Heart right ventricle (tissue), 16 donors: ENCODE results near the gene DSG2. TPM values are rescaled to one million over a fixed set of nuclear protein-coding genes. Genes with fewer than 3 reads are reported as not detected.

Experiments
- ATAC-seq, 8 donors: fragments of 200-7000 bp; cut with Tn5 transposase; one replicate each; pipeline ENCODE4 v1.9.1; 2020; ENCODE audit warnings: mild to moderate bottlenecking in 8 of 8, moderate library complexity in 8 of 8, moderate number of reproducible peaks in 1 of 8
- DNase-seq, 2 donors: peaks; one replicate each; pipeline ENCODE4 v3.0.0-alpha.2; 2020
- H3K27ac ChIP-seq, 10 donors: fragments of 200-600 bp; sonication (generic) in 2 of 10; one replicate each; pipeline versions ENCODE4 v1.5.0 to v1.8.0; 2020 to 2022; ENCODE audit warnings: mild to moderate bottlenecking in 3 of 10
- H3K27me3 ChIP-seq, 7 donors: fragments of 200-600 bp; one replicate each; pipeline ENCODE4 v1.8.0; 2021 to 2022; ENCODE audit warnings: mild to moderate bottlenecking in 2 of 7
- H3K36me3 ChIP-seq, 9 donors: fragments of 200-600 bp; sonication (generic) in 1 of 9; one replicate each; pipeline versions ENCODE4 v1.5.0 to v1.8.0; 2020 to 2022; ENCODE audit warnings: mild to moderate bottlenecking in 2 of 9
- H3K4me1 ChIP-seq, 9 donors: fragments of 200-600 bp; sonication (generic) in 1 of 9; one replicate each; pipeline versions ENCODE4 v1.5.0 to v1.8.0; 2020 to 2022; ENCODE audit warnings: mild to moderate bottlenecking in 4 of 9
- H3K4me3 ChIP-seq, 10 donors: fragments of 200-600 bp; sonication (generic) in 2 of 10; one replicate each; pipeline versions ENCODE4 v1.5.0 to v1.8.0; 2020 to 2022; ENCODE audit warnings: mild to moderate bottlenecking in 7 of 10, moderate library complexity in 2 of 10
- H3K9me3 ChIP-seq, 11 donors: fragments of 200-600 bp in 10 of 11; sonication (generic) in 2 of 11; one replicate each; pipeline versions ENCODE4 v1.5.0 to v1.8.0; 2013 to 2022; ENCODE audit warnings: mild to moderate bottlenecking in 2 of 11, control low read depth in 1 of 11, moderate library complexity in 1 of 11
- CTCF ChIP-seq, 9 donors: fragments of 200-600 bp; sonication (generic) in 2 of 9; IDR thresholded peaks; one replicate each; pipeline versions ENCODE4 v1.5.0 to v1.8.0; 2021 to 2022; ENCODE audit warnings: antibody characterized with exemption in 9 of 9, mild to moderate bottlenecking in 5 of 9, moderate library complexity in 1 of 9
- WGBS, 2 donors: extraction: QIAGEN DNeasy Blood & Tissue Kit; methylation state at CpG; one replicate each; pipeline ENCODE4 v1.1.7; 2013; ENCODE audit warnings: inconsistent platforms in 1 of 2; 5-methylcytosine and 5-hydroxymethylcytosine counted together
- intact Hi-C, 10 donors: fragments of 100-400 bp; cut with DNase I; formaldehyde crosslinking; loops; one replicate each; pipeline versions ENCODE4 v1.11.1 to v1.14.2; 2022
- polyA plus RNA-seq, 2 donors: library from polyadenylated mRNA; stranded (reverse); fragments of 200-250 nt; gene quantifications; one replicate each; pipeline ENCODE4 v1.2.3, GENCODE V29; 2013
- total RNA-seq, 10 donors: library from RNA; stranded (reverse); fragmentation: NEBNext Ultra II Directional in 3 of 10; extraction: Animal tissue kit (Norgen Biotek cat#: 25700) in 3 of 10; gene quantifications; one replicate each; pipeline versions ENCODE4 v1.2.1 to v1.2.4, GENCODE V29; 2021 to 2023
- donor health status: Arrhythmogenic right ventricular cardiomyopathy.
- donor health status: ischemic (EF 13 %, LVEDD 7.1; RV severe dilation, severe dysfunction).
- donor health status: healthy with polysubstance abuse.
- donor health status: DM: no; HTN: yes; CAD: no.
- donor health status: DM: no; HTN: no; CAD: no.
- donor health status: ischemic (EF 25% LVEDD 6.9; RV normal size, moderate dysfunction).
- donor health status: ischemic (EF 25% LVEDD 5.7; RV mildly dilated, moderate dysfunction).
- donor health status: healthy.
- donor health status: DM: yes; HTN: yes; CAD: no.
- donor health status: Ischemic cardiomyopathy.
- donor health status: ischemic (EF 35%, LVEDD 5.7; RV mildly dilated, moderate dysfunction).
- donor health status: nonischemic (EF 11% LVEDD 7.7; RV severe dilation, severe dysfunction).
- donor health status: DM: yes; HTN: yes; CAD: no.
- donor health status: PGD.
- donor health status: ischemic (EF 29% LVEDD 5.4; RV normal size, mild dysfunction).
- donor health status: nonischemic (EF 23%, LVEDD 6.1; RV moderate dilation, normal function).

Gene DSG2
- total and polyA plus RNA-seq, 12 donors, result 7.6 to 53.8 (median 39.9) TPM

GRCh38 chr18:31581498-31582197 is 83.7 kb downstream of the DSG2 start:
- H3K36me3 ChIP-seq, result no peaks in the 10 kb centered on the region
- no peak for TF ChIP-seq CTCF (IDR thresholded peaks at IDR 0.05)
- WGBS, 2 donors, result 43 to 45% methylated on average over 4 of the region's 4 CpGs
- no peak overlapping the region for H3K27ac ChIP-seq
- ATAC-seq, result peak in 1 of 8 donors; percentile 2
- H3K4me3 ChIP-seq, result no peak overlapping the region
- no peak for DNase-seq
- intact Hi-C loops, result no loop called here
- no peaks in the 10 kb centered on the region for H3K4me1 ChIP-seq
- H3K27me3 ChIP-seq, result peaks cover 0 to 5% (median 0%) of the 10 kb centered on the region in 7 donors
- H3K9me3 ChIP-seq, result no peaks in the 10 kb centered on the region

- H3K4me3 ChIP-seq, result no peak overlapping the region
- no peaks in the 10 kb centered on the region for H3K4me1 ChIP-seq
- H3K27ac ChIP-seq, result no peak overlapping the region
- TF ChIP-seq CTCF (IDR thresholded peaks at IDR 0.05), result no peak
- 92 to 93% methylated on average over 5 of the region's 5 CpGs for WGBS, 2 donors
- intact Hi-C loops, result no loop called here
- H3K36me3 ChIP-seq, result no peaks in the 10 kb centered on the region
- H3K9me3 ChIP-seq, result no peaks in the 10 kb centered on the region
- no peak for DNase-seq
- H3K27me3 ChIP-seq, result peaks cover 0 to 5% (median 0%) of the 10 kb centered on the region in 7 donors
- ATAC-seq, result no peak
Observed at GRCh38 chr18:31583185-31583854, 85.3 kb downstream of the DSG2 start.

- Histone ChIP-seq H3K27me3 (peaks cover 0 to 5% (median 0%) of the 10 kb centered on the region in 7 donors), H3K27ac (no peak overlapping the region), H3K9me3 (no peaks in the 10 kb centered on the region), H3K4me1 (no peaks in the 10 kb centered on the region), H3K4me3 (no peak overlapping the region), H3K36me3 (no peaks in the 10 kb centered on the region)
- intact Hi-C loops, result no loop called here
- no peak for TF ChIP-seq CTCF (IDR thresholded peaks at IDR 0.05)
- no peak for ATAC-seq
- DNase-seq, result no peak
- 82 to 83% methylated on average over 5 of the region's 5 CpGs for WGBS, 2 donors
Observed at GRCh38 chr18:31585991-31586390, 88.0 kb downstream of the DSG2 start.

- 64 to 69% methylated on average over 5 of the region's 5 CpGs for WGBS, 2 donors
Observed at GRCh38 chr18:31586616-31587015, 88.6 kb downstream of the DSG2 start.

More at GRCh38 chr18:31586616-31587015, 88.6 kb downstream of the DSG2 start:
- H3K27me3 ChIP-seq, result peaks cover 0 to 5% (median 0%) of the 10 kb centered on the region in 7 donors
- no peak overlapping the region for H3K27ac ChIP-seq
- H3K4me3 ChIP-seq, result no peak overlapping the region
- no peaks in the 10 kb centered on the region for H3K36me3 ChIP-seq
- H3K9me3 ChIP-seq, result no peaks in the 10 kb centered on the region
- ATAC-seq (no peak), DNase-seq (no peak)
- no peak for TF ChIP-seq CTCF (IDR thresholded peaks at IDR 0.05)
- H3K4me1 ChIP-seq, result no peaks in the 10 kb centered on the region
- intact Hi-C loops, result no loop called here
